Fibroblast of lung (primary cell): ENCODE results near the gene FAM221B.

Source experiments
- CTCF ChIP-seq, 2 donors: IDR thresholded peaks in 1 of 2; conservative IDR thresholded peaks in 1 of 2; 1 replicate in 1 of 2; 2 replicates in 1 of 2; pipeline ENCODE4 v1.5.1; 2011 to 2012; ENCODE audit warnings: low read length in 2 of 2, control low read depth in 1 of 2, inconsistent platforms in 1 of 2, low read depth in 1 of 2, mild to moderate bottlenecking in 1 of 2
- EZH2 ChIP-seq: IDR thresholded peaks from 2 replicates; pipeline ENCODE4 v1.5.1; 2012; ENCODE audit warnings: low read length, control low read depth, mild to moderate bottlenecking; ENCODE audit errors: missing control alignments

GRCh38 chr9:35781066-35781465 lies 47.5 kb downstream of the FAM221B start:
- TF ChIP-seq CTCF (conservative IDR thresholded peaks at IDR 0.05 in 1 of 2, IDR thresholded peaks at IDR 0.05 in 1 of 2; ENCODE audit: low read depth in 1 of 2, low read length in 2 of 2): no peak
- TF ChIP-seq EZH2: no peak
